ENCODE results near the gene CNKSR3. TPM values are rescaled to one million over a fixed set of nuclear protein-coding genes. Genes with fewer than 3 reads are reported as not detected.

CNKSR3 gene
- total RNA-seq, 2 donors from 2014 or later, result 16.6 to 18.8 TPM

GRCh38 chr6:154506991-154507898 is 3.2 kb downstream of the CNKSR3 start:
- no peak for ATAC-seq
- intact Hi-C loops (cut with DNase I), result loop anchor here in 1 of 2 donors (5.0 kb wide), 1 partner anchor 105 kb away; no protein-coding TSS in a partner anchor
- no peak for DNase-seq

GRCh38 chr6:154506582-154506981 is 3.9 kb downstream of the CNKSR3 start:
- ATAC-seq (no peak), DNase-seq (no peak)
- intact Hi-C loops (cut with DNase I), result loop anchor here in 1 of 2 donors (5.0 kb wide), 1 partner anchor 106 kb away; no protein-coding TSS in a partner anchor

- intact Hi-C loops (cut with DNase I), result loop anchor here in 1 of 2 donors (5.0 kb wide), 1 partner anchor 106 kb away; no protein-coding TSS in a partner anchor
- ATAC-seq (no peak), DNase-seq (no peak)
These were observed 4.4 kb downstream of the CNKSR3 start for GRCh38 chr6:154506108-154506507.

GRCh38 chr6:154504865-154505449 is 5.5 kb downstream of the CNKSR3 start:
- DNase-seq, result no peak
- no peak for ATAC-seq
- intact Hi-C loops (cut with DNase I), result loop anchor here in 1 of 2 donors (5.0 kb wide), 1 partner anchor 107 kb away; no protein-coding TSS in a partner anchor

- intact Hi-C loops (cut with DNase I), result no loop called here
- no peak for ATAC-seq
- no peak for DNase-seq
These were observed 6.4 kb downstream of the CNKSR3 start for GRCh38 chr6:154504102-154504501.

GRCh38 chr6:154503658-154504057 is 6.8 kb downstream of the CNKSR3 start:
- no peak for ATAC-seq
- intact Hi-C loops (cut with DNase I), result no loop called here
- no peak for DNase-seq

GRCh38 chr6:154502553-154502952 is 7.9 kb downstream of the CNKSR3 start:
- DNase-seq, result no peak
- ATAC-seq, result no peak
- intact Hi-C loops (cut with DNase I), result no loop called here

GRCh38 chr6:154501578-154501868 is 9.0 kb downstream of the CNKSR3 start:
- intact Hi-C loops (cut with DNase I), result no loop called here
- no peak for DNase-seq
- ATAC-seq, result no peak

GRCh38 chr6:154500769-154501577 is 9.5 kb downstream of the CNKSR3 start:
- intact Hi-C loops (cut with DNase I), result no loop called here

GRCh38 chr6:154499855-154500589 is 10.5 kb downstream of the CNKSR3 start:
- DNase-seq, result no peak

More at GRCh38 chr6:154500769-154501577, 9.5 kb downstream of the CNKSR3 start:
- ATAC-seq (peak in 1 of 2 donors; percentile 40), DNase-seq (no peak)

GRCh38 chr6:154498340-154498934 is 12.0 kb downstream of the CNKSR3 start:
- ATAC-seq (no peak), DNase-seq (no peak)
- intact Hi-C loops (cut with DNase I), result no loop called here

More at GRCh38 chr6:154499855-154500589, 10.5 kb downstream of the CNKSR3 start:
- peak in 1 of 2 donors; percentile 31 for ATAC-seq
- intact Hi-C loops (cut with DNase I), result no loop called here

- ATAC-seq, result no peak
- no peak for DNase-seq
- intact Hi-C loops (cut with DNase I), result no loop called here
These were observed 13.5 kb downstream of the CNKSR3 start for GRCh38 chr6:154496793-154497517.

GRCh38 chr6:154496186-154496585 is 14.3 kb downstream of the CNKSR3 start:
- no peak for ATAC-seq
- intact Hi-C loops (cut with DNase I), result no loop called here
- no peak for DNase-seq

GRCh38 chr6:154494592-154495311 is 15.7 kb downstream of the CNKSR3 start:
- ATAC-seq (peak; percentile 22 to 62), DNase-seq (no peak)
- intact Hi-C loops (cut with DNase I), result no loop called here

- intact Hi-C loops (cut with DNase I), result no loop called here
- ATAC-seq (no peak), DNase-seq (no peak)
These were observed 18.7 kb downstream of the CNKSR3 start for GRCh38 chr6:154491567-154492470.

- intact Hi-C loops (cut with DNase I), result no loop called here
- DNase-seq (no peak), ATAC-seq (no peak)
These were observed 20.7 kb downstream of the CNKSR3 start for GRCh38 chr6:154489822-154490221.

Data from left cardiac atrium (tissue), 4 donors.